Stimulated activated CD4-positive, alpha-beta T cell treated with anti-CD3 and anti-CD28 coated beads, Interleukin-12 subunit alpha, Interleukin-12 subunit beta, amount 100 ng/mL, for 48 hours (primary cell): ENCODE data around the gene EFS.
A peak's percentile ranks its signal among the peaks of the same experiment; 100 is the strongest.

Experiments
- DNase-seq, 3 donors: peaks; one replicate each; pipeline ENCODE4 v3.0.0-alpha.2; 2020; ENCODE audit warnings: low read depth in 2 of 3, low spot score in 1 of 3

The EFS gene

DNA sequence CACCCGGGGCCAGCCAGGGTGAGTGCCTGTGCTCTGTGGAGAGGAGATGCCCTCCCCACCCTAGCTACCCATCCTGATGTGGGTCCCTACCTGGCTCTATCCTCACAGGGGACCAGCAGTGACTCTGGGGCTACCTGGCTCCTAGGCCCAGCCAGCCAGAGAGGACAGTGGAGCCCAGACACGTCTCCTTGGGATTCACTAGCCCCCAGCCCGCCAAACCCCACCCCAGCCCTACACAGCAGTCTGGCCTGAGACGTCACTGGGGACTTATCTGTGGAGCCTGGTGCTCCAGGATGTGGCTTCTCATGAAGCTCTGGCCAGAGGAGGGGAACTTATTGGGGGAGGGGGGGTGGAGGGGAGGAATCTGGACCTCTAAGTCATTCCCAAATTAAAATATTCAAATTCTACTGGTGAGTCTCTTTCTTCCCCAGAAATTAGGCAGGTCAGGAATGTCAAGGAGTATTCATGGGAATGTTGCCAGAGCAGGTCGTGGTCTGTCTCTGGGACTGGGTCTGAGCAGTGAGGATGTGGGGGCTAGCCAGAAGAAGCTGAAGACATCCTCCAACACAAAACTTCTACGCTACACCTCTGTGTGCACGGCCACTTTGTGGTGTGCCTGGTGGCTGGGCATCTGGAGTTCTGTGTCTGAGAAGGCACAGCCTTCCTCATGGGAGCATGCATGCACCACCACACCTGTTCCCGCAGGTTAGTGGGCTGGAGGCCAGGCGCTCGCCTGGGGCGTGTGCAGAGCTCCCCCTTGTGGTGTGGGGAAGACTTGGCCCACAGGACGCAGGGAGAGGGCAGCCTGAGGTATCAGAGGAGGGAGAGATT is 14.6 kb upstream of the EFS start:
- peak; percentile 39 to 56 (median 54) for DNase-seq

DNA sequence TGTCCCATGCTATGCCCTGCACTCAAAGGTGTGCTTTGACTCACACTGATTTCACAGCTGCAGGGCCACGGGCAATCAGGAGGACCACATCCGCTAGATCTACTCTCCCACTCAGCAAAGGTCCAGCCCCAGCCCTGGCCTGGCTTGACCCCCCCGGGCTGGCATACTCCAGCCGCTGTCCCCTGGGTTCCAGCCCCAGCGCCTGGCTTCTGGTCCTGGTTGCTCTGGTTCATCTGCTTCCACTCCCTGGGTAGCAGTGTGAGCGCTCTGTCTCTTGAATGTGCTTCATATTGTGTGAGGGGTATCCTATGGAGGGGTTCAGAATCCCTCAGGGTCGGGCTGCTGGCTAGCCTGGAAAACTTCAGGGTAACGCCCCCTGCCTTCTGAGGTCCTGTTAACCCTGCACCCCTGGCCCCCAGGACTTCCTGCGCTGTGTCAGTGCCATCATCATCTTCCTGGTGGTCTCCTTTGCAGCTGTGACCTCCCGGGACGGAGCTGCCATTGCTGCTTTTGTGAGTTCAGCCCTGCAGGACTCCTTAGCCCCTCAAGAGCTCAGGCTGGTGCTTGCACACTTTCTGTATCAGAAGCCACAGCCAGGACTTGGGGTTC is 13.7 kb upstream of the EFS start:
- DNase-seq, result no peak

DNA sequence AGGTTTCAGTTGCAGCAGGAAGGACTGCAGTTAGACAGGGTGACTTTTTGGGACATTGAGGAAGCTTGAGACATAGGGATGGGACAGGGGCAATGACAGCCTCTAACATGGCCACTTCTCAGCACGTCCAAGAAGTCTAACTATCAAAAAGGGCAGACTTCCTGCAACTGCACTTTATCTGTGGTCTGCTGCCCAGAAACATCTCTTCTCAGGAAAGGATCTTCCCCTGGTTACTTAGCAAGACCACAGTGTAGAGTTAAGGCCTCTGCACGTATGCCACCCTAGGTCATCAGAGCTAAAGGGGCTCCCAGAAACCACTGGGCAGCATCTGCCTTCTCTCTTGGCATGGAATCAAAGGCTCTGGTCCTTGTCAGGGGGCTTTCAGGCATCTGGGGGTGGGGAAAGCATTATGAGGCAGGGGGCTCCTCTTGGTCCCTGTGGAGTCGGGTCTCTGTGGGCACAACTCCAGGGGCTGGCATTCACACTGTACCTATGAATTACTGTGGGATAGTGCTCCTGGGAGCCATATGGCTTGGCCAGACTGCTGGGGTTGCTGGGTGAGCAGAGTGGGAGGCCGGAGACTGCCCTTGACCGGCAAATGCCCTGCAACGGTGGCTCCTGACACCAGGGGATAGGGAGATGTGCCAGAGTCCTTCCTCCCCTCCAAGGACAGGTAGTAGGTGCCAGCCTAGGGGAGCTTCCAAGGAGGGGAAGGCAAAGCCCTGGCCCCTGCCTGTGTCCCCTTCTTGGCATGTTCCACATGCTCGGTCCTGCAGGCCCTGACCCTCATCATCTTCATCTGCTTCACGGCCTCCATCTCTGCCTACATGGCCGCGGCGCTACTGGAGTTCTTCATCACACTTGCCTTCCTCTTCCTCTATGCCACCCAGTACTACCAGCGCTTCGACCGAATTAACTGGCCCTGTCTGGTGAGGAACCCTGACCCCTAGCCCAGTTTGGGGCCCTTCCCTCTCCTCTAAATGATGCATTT is 12.9 kb upstream of the EFS start:
- no peak for DNase-seq

DNA sequence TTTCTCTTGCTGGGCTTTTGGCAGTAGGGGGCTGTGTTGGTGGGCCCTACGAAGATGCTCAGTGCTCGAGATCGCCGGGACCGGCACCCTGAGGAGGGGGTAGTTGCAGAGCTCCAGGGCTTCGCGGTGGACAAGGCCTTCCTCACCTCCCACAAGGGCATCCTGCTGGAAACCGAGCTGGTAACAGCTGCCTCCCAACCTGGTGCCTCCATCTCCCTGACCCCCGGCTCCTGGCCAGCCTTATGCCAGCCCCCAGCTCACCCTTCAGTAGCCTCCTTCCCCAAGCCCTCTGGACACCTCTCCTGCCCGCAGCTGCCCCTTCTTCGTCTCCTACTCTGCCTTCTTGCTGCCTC is 12.2 kb upstream of the EFS start:
- DNase-seq, result no peak

DNA sequence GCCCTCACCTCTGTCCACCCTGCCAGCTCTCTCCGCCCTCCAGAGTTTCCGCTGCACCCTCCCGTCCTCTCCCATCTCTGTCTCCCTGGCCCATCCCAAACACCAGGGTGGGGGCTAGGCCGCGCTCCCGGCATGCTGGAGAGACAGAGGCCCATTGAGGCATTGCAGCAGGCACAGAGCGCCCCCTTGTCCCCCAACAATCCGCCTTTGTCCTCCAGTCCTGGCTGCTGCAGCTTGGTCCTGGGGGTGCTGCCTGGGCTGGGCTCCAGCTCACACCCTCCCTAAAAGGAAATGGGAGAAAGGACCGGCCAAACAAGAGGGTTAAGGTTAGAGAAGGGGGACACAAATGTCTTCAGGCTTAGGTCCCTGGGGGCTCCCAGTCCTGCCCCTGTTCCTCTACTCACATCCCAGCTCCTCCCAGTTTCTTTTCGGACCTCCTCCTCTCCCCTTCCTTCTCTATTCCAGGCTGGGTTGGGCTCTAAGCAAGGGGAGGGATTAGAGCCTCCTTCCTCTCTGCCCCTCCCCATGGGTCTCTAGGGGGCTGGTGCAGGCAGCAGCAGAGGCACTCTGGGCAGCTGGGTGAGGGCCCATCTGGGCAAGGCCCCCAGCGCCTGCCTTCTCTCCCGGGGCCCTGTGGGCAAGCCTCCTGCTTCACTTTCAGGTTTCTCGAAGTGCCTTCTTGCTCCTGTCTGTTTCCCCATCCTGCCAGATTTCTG is 11.7 kb upstream of the EFS start, which contains the start of gene CMTM5:
Gene CMTM5, plus strand, starts transcription at position 565 of the 716 bp plus-strand sequence. CDS start 206 bp downstream, outside the sequence.
- no peak for DNase-seq

DNA sequence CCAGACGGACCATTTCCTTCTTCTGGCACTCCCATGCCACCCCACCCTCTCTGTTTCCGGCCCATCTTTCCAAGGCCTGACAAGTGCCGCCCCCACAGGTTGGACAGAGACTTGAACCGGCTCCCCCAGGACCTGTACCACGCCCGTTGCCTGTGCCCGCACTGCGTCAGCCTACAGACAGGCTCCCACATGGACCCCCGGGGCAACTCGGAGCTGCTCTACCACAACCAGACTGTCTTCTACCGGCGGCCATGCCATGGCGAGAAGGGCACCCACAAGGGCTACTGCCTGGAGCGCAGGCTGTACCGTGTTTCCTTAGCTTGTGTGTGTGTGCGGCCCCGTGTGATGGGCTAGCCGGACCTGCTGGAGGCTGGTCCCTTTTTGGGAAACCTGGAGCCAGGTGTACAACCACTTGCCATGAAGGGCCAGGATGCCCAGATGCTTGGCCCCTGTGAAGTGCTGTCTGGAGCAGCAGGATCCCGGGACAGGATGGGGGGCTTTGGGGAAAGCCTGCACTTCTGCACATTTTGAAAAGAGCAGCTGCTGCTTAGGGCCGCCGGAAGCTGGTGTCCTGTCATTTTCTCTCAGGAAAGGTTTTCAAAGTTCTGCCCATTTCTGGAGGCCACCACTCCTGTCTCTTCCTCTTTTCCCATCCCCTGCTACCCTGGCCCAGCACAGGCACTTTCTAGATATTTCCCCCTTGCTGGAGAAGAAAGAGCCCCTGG is 10.7 kb upstream of the EFS start:
- DNase-seq, result no peak

DNA sequence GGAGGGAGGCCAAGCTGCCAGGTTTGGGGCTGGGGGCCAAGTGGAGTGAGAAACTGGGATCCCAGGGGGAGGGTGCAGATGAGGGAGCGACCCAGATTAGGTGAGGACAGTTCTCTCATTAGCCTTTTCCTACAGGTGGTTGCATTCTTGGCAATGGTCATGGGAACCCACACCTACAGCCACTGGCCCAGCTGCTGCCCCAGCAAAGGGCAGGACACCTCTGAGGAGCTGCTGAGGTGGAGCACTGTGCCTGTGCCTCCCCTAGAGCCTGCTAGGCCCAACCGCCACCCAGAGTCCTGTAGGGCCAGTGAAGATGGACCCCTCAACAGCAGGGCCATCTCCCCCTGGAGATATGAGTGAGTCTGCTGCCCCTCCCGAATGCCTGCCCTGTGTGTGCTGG is 8.1 kb upstream of the EFS start:
- DNase-seq, result no peak

DNA sequence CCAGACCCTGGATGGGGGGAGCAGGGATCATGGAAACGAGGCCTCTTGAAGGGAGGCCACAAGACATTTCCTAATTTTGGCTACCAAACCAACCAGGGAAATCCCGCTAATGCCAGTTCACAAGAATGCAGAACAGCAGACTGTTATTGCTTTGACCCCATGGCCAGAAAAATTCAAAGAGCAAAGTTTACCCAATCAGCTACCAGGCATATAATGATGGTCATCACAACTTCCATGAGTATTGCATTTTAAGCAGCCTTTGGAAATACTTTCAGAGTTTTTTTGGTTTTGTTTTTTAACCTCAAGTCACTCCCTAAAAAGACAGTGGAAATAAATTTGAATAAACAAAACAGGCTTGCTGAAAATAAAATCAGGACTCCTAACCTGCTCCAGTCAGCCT is 7.5 kb upstream of the EFS start, which contains the start of gene IL25:
Gene IL25, plus strand, starts transcription at position 301 of the 400 bp plus-strand sequence.
- no peak for DNase-seq

DNA sequence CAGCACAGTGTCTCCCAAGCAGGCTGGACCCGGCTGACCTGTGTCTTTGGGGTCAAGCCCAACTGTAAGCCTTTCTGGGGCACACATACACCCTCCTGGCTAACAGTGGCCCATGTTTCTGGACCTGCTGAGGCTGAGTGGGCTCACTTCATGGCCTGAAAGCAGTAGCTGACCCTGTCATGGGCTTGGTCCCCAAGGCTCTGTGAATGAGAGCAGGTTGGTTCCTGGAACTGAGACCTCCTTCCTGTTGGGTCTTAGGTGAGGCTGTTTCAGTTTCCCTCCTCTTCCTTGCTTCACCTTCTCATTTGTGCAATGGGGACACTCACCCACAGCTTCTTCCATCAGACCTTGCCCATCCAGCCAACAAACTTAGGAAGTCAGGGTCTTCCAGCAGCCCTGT is 6.9 kb upstream of the EFS start:
- no peak for DNase-seq

DNA sequence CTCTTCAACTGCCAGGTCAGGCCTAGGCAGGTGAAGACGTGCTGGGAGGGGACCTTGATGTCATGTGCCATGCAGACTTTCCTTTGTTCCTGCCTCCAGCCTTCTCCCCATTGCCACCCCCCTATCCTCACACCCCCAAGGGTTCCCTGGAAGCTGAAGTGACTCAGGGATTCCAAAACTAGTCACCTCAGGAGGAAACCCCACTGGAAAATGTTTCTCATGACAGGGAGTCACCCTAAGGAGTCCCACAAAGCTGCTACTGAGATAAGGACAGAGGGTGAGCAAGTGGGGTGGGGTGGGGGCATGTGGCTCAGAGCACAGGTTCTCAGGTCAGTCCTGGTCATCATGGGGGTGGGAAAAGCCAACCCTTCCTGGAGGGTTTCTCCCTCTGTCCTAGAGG is 5.2 kb upstream of the EFS start:
- DNase-seq, result no peak

DNA sequence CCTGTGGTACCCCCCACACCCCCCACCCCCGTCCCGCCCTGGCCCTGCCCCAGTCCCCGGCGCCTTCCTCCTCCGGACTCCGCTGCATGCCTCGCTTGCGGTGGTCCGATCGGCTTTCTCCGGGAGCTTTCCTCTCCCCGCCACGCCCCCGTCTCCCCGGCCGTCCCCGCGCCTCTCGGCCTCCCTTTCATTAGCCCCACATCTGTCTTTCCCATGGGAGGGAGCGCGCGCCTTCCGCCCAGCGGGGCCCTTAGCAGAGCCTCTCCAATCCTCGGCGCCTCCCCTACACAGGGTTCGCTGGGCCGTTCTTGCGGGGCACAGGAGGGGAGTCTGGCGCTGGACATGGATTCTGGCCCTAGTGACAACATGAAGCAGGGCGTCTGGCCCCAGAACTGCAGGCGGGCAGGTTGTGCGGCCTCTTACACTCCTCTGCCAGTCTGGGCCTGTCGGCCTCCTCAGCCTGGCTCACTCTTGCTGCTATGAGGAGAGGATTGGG is 1.5 kb upstream of the EFS start:
- no peak for DNase-seq

DNA sequence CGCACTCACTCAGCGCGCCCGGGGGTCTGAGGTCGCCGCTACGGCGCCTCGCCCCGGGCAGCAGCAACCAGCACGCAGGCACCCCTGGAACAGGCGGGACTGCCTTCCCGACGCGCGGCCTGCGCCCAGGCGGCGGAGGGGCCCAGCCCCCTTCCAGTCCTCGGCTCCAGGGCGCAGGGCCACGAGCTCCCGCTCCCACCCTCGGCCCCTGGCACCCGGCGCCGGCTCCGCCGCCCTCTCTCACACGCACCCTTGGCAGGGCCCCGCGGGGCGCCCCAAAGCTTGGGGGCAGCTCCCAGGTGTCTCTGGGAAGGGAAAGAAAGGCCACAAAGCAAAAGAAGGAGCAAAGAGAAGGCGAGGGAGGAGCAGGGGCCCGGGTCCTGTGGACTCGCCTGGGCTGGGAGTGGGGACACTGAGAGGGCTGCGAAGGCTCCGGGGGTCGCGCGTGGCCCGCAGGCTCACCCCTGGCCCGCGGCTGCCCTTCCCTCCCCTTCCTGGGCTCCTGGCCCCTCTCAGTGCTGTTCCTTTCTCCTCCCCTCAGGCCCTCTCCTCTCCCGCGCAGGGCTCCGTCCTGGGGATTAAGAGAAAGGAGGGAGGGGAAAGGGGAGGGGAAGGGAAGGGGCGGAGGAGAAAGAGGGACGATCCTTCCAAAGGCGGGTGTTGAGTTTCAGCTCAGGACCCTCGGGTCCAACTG is 907 bp upstream of the EFS start:
- no peak for DNase-seq

DNA sequence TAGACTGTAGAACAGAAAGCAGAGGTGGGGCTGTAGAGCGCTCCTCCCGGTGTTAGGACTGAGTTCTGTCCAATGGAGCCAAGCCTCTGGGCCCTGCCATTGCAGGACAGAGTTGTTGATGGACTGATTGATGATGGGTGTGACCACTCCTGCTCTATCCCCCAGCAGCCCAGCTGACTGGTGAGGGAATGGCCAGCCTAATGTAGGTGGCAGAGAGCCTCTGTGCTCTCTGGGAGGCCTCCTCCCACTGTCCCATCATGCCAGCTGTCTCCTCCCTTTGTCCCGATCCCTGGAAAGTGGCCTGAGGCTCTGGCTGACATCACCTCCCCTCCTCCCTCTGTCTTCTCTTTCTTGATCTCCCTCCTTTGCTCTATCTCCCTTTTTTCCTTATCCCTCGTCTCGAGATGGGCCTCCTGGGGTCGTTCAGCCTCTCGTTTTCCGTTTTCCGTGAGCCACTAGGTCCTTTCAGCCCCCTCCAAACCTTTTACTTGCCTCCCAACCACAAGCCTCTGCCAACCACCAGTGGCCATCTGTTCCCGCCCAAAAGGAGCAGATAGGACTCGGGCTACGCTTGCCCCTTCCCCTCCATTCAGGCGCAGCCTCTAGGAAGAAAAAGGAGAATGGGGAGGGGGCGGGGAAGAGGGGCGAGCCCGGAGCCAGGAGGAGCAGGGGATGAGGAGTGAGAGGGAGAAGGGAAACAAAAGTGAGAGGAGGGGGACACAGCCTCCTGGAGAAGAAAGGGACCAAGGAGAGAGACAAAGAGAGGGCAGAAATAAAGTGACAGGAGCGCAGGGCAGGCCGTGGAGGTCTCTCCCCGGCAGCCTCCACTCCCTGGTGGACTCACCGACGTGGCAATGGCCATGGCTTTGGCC is 572 bp downstream of the EFS start:
- no peak for DNase-seq

DNA sequence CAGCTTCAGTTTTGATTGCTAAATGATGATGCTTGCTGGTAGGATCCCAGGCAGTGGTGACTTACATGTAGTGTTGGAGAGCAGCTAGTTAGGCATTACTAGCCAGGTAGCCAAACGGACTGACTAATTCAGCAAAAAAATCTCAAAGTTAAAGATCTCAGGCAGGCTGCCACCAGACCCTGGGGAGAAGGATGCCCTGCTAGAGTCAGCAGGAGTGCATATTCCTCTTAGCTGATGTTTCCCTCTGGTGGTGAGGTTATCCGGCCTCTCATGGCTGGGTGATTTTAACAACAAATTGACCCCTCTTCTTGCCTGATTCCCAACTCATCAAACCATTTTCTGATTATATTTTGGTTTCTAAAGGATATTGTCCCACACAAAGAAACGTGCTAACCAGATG is 2.8 kb downstream of the EFS start:
- no peak for DNase-seq

DNA sequence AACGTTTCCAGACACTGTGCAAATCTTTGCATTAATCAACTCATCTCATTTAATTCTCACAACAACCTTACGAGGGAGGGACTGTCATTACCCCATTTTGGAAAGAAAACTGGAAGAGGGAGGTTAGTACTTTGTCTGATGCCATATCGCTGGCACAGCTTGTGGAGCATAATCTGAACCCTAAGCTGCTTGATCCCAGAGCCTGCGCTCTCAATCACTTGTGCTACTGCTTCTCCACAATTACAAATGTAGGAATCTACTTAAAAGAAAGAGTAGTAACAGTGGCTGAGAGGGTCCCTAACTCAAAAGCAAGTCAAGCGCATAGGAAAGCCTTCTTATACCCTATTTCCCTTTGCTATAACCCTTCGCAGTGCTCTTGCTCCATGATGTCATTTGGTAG is 3.2 kb downstream of the EFS start:
- no peak for DNase-seq

DNA sequence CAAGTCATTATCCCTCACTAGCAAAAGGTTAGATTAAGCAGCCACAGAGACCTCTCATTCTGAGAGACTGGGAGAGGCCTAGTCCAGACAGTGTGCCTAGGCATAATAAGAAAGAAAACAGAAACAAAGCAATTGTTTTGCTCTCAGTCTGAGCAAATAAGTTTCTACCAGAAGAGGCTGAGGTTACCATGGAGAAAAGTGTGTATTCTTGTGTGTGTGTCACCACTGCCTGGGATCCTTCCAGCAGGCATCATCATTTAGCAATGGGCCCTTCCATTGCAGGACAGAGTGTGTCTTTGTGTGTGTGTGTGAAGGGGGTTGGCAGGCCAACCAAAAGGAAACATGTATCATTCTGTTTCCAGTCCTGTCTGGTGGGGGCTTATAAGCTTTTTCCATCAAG is 3.7 kb downstream of the EFS start:
- DNase-seq, result no peak

DNA sequence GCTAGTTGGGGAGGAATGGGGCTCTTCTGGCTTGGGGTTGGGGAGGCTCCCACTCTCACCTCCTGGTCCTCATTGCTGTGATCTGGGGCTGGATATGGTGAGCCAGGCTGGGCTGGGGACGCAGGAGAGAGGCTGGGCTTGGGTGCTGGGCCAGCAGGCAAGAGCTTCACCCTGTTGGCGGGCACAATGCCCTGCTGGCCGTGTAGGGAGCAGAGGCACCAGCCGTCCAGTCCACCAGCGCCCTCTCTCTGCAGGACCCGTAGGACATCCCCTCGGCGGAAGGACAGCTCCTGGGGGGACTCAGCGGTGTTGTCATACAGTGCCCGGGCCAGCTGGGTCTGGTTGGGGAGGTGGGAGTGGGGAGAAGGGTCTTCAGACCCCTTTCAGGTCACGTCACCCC is 4.5 kb downstream of the EFS start:
- no peak for DNase-seq

DNA sequence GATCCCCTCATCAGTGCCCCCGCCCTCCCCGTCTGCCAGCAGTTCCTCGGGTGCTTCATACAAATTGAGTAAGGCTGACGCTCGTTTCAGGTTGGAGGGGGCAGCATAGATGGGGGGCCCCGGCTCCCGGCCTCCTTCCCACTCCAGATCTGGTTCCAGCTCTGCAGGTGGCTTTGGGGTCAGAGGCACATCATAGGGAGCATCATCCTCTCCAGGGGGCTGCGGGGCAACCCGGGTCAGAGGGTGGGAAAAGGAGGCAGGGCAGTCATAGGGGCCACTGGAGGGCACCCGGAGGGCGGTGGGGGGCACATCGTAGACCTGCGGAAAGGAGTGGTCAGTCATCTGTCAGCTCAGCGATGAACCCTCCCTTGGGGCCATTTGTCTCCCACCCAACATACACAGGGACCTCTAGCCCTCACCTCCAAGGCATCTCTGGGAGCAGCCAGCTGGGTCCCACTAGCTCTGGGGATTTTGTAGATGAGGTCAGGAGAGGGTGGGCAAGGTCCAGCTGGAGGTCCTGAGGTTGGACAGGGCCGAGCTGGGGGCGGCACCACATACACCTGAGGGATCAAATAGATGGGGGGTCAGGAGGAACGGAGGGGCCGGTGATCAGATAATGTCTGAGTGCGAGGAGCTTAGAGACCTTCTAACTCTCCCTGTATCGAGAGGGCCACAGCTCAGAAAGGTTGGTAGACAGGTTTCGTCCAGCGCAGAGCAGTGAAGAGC is 5.1 kb downstream of the EFS start:
- no peak for DNase-seq
